HG03342 (cell line): ENCODE data around the gene PHF12.

Source experiments
- ATAC-seq: cut with Tn5 transposase; IDR thresholded peaks from one replicate; pipeline ENCODE4 v1.9.1; 2021; ENCODE audit warnings: mild to moderate bottlenecking, moderate library complexity; ENCODE audit not compliant: unreplicated experiment

Gene PHF12

DNA sequence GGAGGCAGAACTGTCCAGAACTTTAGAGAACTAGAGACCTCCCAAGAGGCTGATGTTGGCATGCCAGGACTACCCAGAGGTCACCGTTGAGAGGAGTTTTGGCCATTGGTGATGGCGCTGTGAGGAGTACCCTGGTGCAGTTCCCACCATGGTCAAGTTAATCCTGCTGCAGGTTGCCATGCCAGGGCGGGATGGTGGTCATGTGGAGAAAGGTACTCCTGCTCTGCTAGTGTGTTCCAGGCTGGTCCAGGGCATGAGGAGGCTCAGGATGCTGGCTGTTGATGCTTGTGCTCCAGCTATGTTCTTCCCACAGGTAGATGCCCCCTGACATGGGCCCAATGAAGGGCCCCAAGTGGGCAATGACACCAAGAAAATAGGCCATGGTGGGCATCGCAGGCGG, 4.1 kb upstream of the PHF12 start:
- no peak for ATAC-seq

DNA sequence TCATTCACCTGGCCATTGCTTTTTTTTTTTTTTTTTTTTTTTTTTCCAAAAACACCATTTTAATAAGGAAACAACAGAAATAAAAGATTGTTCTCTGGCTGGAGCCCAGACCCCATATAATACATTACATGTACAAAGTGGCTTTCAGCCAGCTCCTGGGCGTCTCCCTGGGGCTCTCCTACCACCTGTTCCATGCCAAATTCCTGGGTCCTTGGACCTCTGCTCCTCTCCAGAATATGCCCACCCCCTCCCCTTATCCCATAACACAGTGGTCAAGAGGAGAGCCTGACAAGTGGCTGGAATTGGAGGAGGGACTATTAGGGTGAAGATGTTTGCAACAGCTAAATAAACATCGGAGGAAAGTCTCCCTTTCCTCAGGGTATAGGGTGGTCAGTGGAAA, 3.6 kb upstream of the PHF12 start:
- no peak for ATAC-seq

GRCh38 chr17:28953444-28954118, 2.3 kb upstream of the PHF12 start:
- no peak for ATAC-seq

- ATAC-seq: peak; percentile 56
Measured at GRCh38 chr17:28951991-28952975, 965 bp upstream of the PHF12 start.

- no peak for ATAC-seq
Measured at GRCh38 chr17:28950752-28951427, 428 bp downstream of the PHF12 start.

GRCh38 chr17:28950017-28950751, 1.1 kb downstream of the PHF12 start:
- no peak for ATAC-seq

DNA sequence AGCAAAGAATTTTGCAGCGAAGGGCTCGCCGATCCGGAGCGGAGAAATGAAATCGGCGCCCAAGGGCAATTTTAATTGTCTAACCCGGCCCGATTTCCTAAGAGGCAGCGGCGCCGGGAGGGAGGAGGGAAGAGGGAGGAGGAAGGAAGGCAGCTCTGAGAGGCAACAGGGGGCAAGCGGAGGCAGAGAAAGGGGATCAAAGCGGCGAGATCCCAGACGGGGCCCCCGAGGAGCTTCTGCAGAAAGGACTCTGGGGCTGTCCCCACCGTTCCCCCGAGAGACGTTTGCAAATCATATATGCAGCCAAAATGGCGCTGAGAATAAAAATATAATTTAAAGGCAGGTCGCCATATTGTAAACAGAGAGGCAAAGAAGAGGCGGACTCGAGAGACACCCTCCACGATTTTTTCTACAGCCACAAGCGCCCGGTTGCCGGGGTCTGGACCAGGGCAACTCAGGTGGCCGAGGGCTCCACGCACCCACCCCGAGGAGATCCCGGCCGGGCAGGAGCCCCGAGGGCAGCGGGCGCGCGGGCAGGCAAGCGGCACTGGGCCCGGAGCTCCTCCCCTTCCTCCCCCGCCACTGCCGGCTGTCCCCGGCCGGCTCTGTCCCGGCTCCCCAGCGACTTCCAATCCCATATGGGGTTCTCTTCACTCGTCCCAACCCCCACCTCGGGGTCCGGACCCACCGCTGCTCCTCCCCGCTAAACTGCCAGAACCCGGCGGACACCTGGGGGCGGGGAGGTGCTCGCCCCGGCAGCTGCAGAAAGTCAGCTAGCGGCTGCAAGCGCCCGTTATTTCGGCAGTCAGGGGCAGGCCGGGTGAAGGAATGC, 1.9 kb downstream of the PHF12 start:
- ATAC-seq: no peak

DNA sequence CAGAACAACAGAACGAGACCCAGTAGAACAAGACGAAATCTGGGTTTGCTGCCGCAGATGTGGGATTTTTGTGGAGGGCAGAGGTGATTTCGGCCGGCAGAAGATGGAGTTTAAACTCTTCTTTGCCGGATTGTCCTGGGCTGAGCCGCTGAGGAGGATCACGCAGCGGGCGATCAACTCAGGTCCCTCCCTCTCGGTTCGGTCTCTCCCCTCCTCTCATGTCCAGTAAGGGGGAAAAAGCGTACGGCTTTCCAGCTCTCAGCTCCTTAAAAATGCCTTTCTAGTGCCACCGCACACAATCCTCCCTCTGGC, 2.5 kb downstream of the PHF12 start:
- no peak for ATAC-seq

- no peak for ATAC-seq
Measured at GRCh38 chr17:28948342-28948741, 3.0 kb downstream of the PHF12 start.

DNA sequence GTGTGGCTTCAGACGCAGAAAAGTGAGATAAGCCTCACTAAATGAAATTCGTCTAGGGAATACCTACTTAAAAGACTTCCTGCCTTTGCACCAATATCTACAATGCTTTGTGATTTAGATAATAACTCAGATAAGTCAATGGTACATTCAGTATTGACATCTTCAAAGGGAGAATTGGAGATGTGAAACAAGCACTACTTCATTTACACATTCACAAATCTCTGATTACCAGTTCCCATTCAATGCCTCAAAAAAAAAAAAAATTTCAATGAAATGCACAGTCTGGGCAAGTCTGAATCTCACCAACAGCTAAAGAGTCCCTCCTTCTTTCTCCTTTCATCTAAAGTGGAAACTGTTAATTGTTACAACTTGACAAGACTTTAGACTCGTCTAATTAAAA, 3.7 kb downstream of the PHF12 start:
- ATAC-seq: no peak

DNA sequence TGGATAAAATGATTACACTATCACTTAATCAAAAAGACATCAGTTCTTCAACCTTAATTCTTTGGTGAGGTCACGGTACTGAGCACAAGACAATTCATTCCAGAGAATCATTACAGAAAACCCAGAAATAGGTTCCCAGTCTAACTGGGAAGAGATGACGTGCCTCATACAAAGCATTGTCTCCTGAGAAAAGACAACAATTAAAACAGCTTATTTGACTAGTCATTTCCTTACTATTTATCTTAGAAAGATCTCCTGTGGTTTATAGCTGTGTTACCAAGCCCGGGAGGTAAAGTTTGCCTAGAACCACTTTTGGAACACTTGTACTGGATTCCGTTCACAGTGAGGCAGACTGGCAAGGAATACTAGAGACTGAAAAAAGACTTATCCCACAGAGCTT, 5.1 kb downstream of the PHF12 start:
- ATAC-seq: no peak

DNA sequence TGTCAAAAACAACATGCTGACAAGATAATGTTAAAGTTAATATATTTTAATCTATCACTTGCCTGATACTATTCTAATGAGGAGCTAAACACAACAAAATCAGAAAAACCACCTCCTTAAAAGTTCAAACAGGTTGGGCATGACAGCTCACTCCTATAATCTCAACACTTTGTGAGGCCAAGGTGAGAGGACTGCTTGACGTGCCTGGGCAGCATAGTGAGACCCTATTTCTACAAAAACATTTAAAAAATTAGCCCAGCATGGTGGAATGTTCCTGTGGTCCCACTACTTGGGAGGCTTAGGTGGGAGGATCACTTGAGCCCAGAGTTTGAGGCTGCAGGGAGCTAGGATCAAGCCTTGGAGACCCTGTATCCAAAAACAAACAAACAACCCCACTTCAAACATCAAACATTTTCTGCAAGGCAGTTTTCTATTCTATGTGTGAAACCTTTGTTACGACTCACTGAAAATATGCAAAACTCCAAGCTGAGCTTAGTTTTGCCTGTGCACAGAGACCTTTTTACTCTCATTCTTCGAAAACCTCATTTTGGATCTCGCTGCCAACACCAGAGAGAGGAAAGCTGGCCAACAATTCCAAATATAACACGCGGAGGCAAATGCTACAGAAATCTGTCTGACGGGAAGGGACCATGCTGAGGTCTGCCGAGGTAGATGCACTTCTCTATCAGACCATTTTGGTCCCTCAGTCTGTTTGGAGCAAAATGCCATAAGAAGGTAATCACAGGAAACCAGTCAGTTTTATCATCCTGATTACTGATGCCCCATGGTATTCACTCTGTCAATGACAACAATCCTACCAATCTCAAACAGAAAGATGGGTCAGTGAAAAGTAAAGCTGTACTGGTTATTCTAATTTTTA, 6.2 kb downstream of the PHF12 start:
- ATAC-seq: no peak

DNA sequence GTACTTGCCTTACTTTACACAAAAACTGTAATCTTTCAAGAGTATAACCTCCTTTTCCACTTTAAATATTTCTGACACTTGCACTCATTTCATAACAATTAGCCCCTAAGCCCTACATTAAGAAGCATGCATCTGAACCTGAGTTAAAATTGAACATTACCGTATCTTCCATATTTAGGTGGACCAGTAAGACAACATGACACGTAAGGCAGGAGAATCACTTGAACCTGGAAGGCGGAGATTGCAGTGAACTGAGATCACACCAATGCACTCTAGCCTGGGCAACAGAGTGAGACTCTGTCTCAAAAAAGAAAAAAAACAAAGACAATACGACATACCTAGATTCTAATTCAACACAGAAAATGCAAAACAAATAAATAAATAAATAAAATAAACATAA, 7.0 kb downstream of the PHF12 start:
- ATAC-seq: no peak

DNA sequence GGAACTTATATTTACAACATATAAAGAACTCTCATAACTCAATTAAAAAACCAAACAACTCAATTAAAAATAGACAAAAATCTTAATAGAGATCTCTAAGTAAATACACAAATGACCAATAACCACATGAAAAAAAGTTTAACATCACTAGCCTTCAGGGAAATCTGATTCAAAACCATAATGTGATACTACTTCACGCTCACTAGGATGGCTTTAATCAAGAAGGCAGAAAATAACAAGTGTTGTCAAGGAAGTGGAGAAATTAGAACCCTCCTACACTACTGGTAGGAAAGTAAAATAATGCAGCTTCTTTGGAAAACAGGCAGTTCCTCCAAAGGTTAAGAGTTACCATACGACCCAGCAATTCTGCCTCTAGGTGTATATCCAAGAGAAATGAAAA, 8.4 kb downstream of the PHF12 start:
- ATAC-seq: no peak

DNA sequence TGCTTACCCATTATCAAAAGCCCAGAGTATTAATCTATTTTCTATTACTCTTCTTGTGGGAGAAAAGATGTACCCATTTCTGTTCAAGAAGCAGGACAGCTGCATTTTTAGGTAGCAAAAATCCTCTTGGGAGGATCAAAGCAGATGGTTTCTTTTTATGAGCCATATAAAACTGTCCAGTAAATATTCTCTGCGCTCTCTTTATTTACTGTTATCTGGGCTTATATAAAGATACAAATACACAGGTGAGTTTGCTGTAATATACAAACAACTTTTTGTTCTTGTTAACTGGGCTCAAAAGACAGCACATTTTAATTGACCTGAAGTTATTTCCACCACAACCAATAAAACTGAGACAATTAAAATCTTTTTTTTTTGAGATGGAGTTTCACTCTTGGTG, 10.1 kb downstream of the PHF12 start:
- no peak for ATAC-seq

- ATAC-seq: no peak
Measured at GRCh38 chr17:28940675-28941074, 10.6 kb downstream of the PHF12 start.

GRCh38 chr17:28940142-28940541, 11.2 kb downstream of the PHF12 start:
- no peak for ATAC-seq

- ATAC-seq: no peak
Measured at GRCh38 chr17:28938552-28938951, 12.8 kb downstream of the PHF12 start.

GRCh38 chr17:28937044-28937729, 14.1 kb downstream of the PHF12 start:
- ATAC-seq: no peak
